HG03135 (cell line): ENCODE data around the gene LIMCH1.
"Not testable (repeated sequence)": the region's sequence is repeated elsewhere in the genome, so short reads cannot be mapped to it uniquely, and the experiment has no call there.

Experiments
- ATAC-seq: cut with Tn5 transposase; IDR thresholded peaks from one replicate; pipeline ENCODE4 v1.9.1; 2021; ENCODE audit warnings: mild to moderate bottlenecking, moderate library complexity; ENCODE audit not compliant: unreplicated experiment

Gene LIMCH1

GRCh38 chr4:41640906-41641305, 102.9 kb downstream of the LIMCH1 start:
- ATAC-seq, result no peak

DNA sequence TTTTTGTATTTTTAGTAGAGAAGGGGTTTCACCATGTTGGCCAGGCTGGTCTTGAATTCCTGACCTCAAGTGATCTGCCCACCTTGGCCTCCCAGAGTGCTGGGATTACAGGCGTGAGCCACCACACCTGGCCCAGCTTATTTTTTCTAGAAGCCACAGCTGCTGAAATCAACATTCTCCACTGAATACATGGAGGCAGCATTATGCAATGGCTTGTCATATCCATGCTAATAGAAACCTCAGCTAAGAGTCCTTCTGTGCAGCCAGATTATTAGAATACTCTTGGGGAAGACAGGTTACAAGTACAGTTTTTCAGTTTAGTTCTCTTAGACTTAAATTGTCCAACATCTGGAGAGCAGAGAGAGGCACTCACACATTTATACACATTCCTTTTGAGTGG, 104.8 kb downstream of the LIMCH1 start:
- not testable (repeated sequence) for ATAC-seq

DNA sequence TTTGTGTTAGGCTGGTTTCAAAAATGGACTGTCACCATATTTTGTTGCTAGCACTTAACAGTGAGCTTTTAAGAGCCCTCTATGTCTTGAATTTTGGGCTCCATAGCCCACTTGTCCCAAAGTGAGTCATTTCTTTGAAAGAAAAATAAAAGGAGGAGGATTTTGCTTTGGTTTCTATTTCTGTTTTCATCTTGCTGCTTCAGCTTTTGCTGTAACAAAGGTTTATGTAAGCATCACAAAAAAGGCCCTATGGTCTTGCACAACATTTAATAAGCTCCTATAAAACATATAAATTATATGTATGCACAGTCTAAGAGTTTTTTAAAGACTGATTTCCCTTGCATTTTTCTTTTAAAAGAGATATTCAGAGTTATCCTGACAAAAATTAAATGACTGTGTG, 105.4 kb downstream of the LIMCH1 start:
- no peak for ATAC-seq

- ATAC-seq, result no peak
Observed at GRCh38 chr4:41644288-41644914, 106.4 kb downstream of the LIMCH1 start.

GRCh38 chr4:41644915-41645295, 106.9 kb downstream of the LIMCH1 start:
- no peak for ATAC-seq

DNA sequence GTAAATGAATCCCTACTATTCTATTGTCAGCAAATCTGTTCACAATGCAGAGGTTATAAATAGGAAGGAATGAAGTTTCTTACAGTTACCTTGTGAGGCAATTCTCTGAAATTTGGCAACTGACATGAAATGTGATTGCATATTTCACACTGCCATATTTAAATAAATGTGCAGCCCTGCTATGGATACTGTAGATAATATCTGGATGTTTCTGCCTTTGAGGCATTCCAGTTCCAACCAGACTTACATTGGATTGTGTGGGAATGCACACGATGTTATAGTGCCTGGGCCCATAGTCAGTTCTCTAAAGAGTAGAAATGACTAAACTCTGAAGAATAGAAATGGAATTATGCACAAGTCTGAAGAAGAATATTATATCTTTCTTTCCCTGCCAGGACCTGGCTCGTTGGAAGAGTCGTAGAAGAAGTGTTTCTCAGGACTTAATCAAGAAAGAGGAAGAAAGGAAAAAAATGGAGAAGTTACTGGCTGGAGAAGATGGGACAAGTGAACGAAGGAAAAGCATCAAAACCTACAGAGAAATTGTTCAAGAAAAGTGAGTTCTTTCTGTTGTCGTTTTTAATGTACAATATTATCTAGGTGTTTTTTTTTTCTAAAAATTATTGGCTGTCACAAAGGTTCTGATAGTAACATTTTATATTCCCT, 107.9 kb downstream of the LIMCH1 start:
- ATAC-seq, result no peak

- no peak for ATAC-seq
Observed at GRCh38 chr4:41646862-41647261, 108.9 kb downstream of the LIMCH1 start.

- ATAC-seq, result no peak
Observed at GRCh38 chr4:41647383-41647782, 109.4 kb downstream of the LIMCH1 start.

DNA sequence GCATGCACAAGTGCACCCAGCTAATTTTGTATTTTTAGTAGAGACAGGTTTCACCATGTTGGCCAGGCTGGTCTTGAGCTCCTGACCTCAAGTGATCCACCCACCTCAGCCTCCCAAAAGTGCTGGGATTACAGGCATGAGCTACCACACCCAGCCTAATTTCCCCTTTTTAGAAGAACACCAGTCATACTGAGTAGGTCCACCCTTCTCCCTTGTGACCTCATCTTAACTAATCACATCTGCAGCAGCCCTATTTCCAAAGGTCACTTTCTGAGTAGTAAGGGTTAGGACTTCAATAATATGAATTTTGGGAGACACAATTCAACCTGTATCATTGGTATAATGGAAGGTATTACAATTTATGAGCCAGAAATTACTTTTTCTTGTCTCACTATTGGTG, 113.2 kb downstream of the LIMCH1 start:
- ATAC-seq, result not testable (repeated sequence)

- ATAC-seq, result no peak
Observed at GRCh38 chr4:41652971-41653370, 115.0 kb downstream of the LIMCH1 start.

- no peak for ATAC-seq
Observed at GRCh38 chr4:41653523-41653922, 115.6 kb downstream of the LIMCH1 start.

DNA sequence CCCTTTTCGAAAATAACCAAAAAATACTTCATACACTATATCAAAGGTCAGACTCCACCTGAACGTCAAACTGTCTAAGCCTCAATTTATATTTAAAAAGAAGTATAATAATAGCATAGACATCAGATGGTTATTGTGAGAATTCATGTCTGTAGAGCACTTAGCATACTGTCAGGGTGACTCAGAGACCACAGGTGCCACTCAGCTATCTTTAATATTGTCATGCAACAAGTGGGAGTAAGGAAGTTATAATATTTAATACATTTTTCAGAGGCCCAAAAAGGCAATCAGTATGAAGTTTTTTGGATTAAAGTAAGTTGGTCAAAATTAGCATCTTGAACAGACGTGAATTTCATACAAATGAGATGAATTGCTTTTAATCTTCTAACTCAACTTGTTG, 117.2 kb downstream of the LIMCH1 start:
- ATAC-seq, result no peak

DNA sequence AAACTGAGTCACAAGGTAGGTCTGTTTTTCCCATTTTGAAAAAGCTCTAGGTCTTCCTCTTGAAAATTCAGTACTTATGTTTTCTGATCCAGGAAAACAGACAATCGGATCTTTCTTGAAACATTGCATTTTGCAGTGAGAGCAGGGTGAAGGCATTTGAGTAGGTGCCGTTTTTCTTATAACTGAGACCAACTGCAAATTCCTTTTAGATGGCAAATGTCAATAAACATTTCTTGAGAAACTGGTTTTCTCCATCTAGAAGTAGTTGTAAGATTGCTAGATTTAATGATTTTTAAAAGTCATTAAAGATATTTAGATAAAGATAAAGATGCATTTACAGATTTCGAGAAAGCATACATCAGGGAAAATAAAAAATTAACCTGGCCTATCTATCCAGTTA, 118.1 kb downstream of the LIMCH1 start:
- ATAC-seq, result no peak

DNA sequence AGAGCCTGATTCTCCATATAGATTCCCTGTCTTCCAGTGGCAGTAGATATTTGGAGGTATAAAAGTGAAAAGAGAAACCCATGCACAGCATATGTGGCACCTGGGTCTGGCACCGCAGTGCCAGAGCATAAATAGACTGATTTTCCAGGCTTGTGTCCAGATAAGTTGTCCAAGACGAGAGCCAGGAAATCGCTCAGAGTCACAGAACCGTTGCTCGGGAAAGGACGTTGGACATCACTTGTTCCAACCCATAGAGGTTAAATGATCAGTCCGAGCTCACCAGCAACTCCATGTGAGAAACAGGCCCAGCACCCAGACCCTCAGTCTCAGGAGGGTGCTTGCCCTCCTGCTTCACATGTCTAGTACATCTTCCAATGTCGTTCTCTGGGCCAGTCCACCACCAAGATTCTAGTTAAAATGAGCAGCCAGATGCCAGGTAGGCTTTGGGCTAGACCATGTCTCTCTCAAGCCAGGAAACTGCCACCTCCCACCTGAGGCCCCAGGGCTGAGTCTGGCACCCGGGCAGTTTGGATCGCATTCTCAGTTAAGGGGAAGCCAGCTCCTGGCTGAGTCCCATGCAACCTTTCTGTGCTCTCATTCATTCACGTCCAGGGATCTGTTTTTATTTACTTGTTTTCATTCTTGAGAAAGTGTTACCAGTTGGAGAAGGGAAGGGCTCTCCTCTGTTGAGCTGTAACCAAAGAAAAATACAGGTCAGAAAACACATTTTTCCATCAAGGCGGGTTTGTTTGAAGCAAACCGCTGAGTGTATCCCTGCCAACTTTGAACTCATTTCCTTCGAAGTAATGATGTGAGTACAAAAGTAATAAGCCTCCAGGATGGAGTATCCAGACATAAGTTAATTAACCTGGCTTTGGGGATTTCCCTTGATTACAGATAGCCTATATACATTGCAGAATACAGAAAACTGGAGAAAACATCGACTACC, 118.9 kb downstream of the LIMCH1 start:
- no peak for ATAC-seq

GRCh38 chr4:41657561-41657960, 119.6 kb downstream of the LIMCH1 start:
- ATAC-seq, result no peak

DNA sequence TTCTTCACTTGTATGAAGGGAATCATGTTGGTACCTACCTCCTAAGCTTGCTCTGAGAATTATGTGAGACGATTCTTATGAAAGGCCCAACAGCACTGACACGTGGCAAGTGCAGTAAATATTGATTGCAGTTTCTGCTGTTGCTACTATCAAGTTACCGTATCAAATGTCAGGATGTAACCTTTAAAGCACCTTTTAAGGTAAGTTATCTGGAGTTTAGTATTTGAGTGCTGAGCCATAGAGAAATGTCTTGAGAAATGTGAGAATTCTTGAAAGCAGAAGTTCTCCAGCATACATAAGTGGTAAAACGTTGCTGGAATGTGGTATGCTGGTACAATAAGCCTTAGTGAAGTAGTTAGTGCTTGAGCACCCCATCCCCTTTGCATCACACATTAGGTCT, 120.2 kb downstream of the LIMCH1 start:
- no peak for ATAC-seq

DNA sequence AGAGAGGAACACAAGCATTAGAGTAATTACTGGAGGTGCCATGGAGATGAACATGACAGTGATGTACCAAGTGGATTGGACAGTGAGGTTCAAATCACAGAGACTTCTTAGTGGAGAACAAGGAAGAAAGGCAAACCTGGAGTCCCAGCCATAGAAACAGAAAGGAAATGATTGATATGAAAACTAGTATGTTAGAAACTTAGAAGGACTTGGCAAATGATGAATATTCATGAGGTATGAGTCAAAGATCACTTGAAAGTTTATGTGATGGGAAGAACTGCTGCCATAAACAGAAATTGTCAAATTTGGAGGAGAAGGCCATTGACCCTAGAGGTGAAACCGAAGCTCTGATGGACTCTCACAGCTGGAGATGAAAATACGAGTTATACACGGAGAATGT, 122.4 kb downstream of the LIMCH1 start:
- no peak for ATAC-seq

GRCh38 chr4:41661442-41662076, 123.6 kb downstream of the LIMCH1 start:
- ATAC-seq, result peak; percentile 59

- no peak for ATAC-seq
Observed at GRCh38 chr4:41665636-41666207, 127.8 kb downstream of the LIMCH1 start.

DNA sequence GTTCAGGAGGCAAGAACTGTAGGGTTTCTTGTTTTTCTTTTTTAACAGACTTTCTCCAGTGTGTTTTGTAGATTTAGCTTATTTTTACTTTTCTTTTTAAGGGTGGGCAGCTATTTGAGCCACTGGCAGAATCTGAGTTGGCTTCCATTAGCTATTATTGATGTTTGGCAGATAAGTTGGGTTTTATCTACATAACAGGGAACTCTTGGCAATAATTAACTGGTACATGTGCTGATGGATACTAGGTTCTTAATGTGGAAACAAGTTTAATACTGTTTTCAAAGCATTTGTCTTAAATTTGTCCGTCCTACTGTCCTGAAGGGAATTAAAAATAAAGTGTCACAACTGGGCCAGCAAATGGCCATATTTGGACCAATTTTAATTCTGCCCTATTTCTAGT, 130.1 kb downstream of the LIMCH1 start:
- ATAC-seq, result no peak

GRCh38 chr4:41670530-41670929, 132.6 kb downstream of the LIMCH1 start:
- ATAC-seq, result no peak
